Measurements from ENCODE around the gene TDRD7.

TDRD7 gene

DNA sequence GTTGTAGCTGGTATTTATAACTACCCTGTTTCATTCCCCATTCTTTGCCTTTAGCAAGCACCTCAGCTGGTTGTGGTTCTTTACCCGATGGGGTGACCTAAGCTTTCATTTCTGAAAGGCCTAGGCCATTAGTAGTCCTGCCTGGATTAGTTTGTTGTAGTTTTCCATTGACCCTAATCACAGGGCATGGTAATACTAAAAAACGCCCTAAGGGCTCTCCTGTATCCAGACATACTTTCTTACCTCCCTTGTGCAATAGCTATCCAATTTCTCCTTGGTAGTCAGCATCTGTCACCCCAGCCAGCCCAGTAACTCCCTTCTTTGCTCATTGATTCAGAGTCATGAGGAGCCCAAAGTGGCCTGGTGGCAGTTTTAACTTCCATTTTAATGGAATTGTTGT is 113.6 kb downstream of the TDRD7 start:
- no peak for DNase-seq
- Histone ChIP-seq H3K4me3 (ENCODE audit: low read depth, low read length) (no peak overlapping the region), H3K27ac (no peak overlapping the region), H3K27me3 (replicated peaks) (no peaks in the 10 kb centered on the region), H3K36me3 (replicated peaks) (no peaks in the 10 kb centered on the region)
- in situ Hi-C loops (cut with HindIII; ENCODE audit: low pct_ligation_motif_present, low sequenced_read_pairs) = no loop called here
- TF ChIP-seq, protein P1, sequence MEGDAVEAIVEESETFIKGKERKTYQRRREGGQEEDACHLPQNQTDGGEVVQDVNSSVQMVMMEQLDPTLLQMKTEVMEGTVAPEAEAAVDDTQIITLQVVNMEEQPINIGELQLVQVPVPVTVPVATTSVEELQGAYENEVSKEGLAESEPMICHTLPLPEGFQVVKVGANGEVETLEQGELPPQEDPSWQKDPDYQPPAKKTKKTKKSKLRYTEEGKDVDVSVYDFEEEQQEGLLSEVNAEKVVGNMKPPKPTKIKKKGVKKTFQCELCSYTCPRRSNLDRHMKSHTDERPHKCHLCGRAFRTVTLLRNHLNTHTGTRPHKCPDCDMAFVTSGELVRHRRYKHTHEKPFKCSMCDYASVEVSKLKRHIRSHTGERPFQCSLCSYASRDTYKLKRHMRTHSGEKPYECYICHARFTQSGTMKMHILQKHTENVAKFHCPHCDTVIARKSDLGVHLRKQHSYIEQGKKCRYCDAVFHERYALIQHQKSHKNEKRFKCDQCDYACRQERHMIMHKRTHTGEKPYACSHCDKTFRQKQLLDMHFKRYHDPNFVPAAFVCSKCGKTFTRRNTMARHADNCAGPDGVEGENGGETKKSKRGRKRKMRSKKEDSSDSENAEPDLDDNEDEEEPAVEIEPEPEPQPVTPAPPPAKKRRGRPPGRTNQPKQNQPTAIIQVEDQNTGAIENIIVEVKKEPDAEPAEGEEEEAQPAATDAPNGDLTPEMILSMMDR (IDR thresholded peaks at IDR 0.05; ENCODE audit: low read depth, low read length, missing control alignments) = no peak

GRCh38 chr9:97526895-97527575 is 115.1 kb downstream of the TDRD7 start:
- in situ Hi-C loops (cut with HindIII; ENCODE audit: low pct_ligation_motif_present, low sequenced_read_pairs) = no loop called here
- TF ChIP-seq, protein P1 (IDR thresholded peaks at IDR 0.05; ENCODE audit: low read depth, low read length, missing control alignments) = no peak

DNA sequence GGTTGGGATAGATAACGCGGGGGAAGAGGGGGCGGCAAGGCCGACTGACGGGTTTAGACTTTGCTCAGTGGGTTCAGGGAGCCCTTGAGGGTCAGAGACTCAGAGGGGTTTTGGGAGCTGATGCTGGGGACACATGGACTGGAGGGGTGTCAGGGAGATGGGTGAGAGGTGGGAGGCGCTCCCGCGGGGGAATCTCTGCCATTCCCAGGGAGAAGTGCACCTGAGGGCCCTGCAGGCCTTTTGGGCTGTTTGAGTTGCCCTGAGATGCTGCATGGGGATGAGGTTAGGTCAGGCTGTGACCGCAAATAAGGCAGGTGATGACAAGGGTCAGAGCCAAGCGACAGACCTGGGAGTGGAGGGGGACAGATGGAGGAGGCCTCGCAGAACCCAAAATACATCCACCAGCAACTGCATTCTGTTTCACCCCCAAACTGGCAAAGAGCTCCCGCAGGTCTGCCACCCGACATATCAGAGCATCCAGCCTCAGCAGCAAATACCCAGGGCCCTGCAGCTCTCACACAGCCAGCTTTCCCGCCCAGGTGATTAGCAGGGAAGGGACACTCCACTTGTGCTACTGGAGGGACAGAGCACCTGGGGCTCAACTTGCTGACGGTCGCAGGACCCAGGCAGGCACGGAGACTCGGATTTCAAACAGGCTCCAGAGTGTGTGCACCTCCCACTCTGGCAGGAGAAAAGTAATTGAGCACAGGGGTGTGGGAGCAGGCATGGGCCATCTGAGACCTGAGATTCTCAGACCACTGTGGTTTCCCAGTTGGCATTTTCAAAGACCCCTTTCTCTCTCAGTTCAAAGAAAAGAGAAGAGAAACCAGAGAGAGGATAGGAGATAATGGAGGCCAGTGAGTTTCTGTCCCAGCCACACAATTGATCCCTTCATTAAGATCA is 116.0 kb downstream of the TDRD7 start:
- no peak for DNase-seq
- no peaks in the 10 kb centered on the region for H3K36me3 ChIP-seq (replicated peaks)
- H3K27me3 ChIP-seq (replicated peaks) = no peaks in the 10 kb centered on the region
- in situ Hi-C loops (cut with HindIII; ENCODE audit: low pct_ligation_motif_present, low sequenced_read_pairs) = no loop called here
- TF ChIP-seq, protein P1 (IDR thresholded peaks at IDR 0.05; ENCODE audit: low read depth, low read length, missing control alignments) = no peak
- no peak overlapping the region for H3K4me3 ChIP-seq (ENCODE audit: low read depth, low read length)
- H3K27ac ChIP-seq = no peak overlapping the region

More at GRCh38 chr9:97526895-97527575, 115.1 kb downstream of the TDRD7 start:
- no peaks in the 10 kb centered on the region for H3K36me3 ChIP-seq (replicated peaks)
- H3K4me3 ChIP-seq (ENCODE audit: low read depth, low read length) = no peak overlapping the region
- DNase-seq = no peak
- no peak overlapping the region for H3K27ac ChIP-seq
- no peaks in the 10 kb centered on the region for H3K27me3 ChIP-seq (replicated peaks)

DNA sequence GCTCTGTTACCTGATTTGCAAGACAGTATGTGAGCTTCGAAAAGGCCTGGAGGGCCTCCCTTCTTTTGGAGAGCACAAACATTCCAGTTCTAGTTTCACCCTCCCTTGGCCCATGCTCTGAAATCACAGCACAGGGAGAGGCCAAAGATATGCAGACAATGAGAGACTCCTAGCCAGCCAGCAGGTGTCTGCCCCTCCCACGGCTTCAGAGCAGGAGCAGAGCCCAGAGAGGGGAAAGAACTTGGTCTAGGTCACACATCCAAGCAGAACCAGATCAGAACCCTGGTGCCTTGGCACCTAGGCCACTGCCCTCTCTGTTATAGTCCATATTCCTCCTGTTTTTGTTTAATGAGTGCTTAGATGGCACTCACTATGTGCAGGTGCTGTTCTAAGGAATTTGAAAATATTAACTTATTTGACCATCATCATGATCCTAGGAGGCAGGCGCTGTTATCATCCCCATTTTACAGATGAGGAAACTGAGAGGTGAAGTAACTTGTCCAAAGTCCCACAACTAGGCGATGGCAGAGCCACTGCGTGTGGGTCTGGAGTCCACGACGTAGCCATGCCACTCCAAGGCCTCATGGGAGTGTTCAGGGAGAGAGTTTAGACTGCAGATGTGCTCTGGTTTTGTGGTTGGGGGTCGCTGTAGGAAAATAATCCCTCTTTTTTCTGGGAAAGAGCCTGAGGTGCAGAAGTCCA is 116.8 kb downstream of the TDRD7 start:
- in situ Hi-C loops (cut with HindIII; ENCODE audit: low pct_ligation_motif_present, low sequenced_read_pairs) = no loop called here
- H3K27ac ChIP-seq = no peak overlapping the region
- H3K27me3 ChIP-seq (replicated peaks) = no peaks in the 10 kb centered on the region
- no peaks in the 10 kb centered on the region for H3K36me3 ChIP-seq (replicated peaks)
- H3K4me3 ChIP-seq (ENCODE audit: low read depth, low read length) = no peak overlapping the region
- TF ChIP-seq, protein P1 (IDR thresholded peaks at IDR 0.05; ENCODE audit: low read depth, low read length, missing control alignments) = no peak
- DNase-seq = no peak

DNA sequence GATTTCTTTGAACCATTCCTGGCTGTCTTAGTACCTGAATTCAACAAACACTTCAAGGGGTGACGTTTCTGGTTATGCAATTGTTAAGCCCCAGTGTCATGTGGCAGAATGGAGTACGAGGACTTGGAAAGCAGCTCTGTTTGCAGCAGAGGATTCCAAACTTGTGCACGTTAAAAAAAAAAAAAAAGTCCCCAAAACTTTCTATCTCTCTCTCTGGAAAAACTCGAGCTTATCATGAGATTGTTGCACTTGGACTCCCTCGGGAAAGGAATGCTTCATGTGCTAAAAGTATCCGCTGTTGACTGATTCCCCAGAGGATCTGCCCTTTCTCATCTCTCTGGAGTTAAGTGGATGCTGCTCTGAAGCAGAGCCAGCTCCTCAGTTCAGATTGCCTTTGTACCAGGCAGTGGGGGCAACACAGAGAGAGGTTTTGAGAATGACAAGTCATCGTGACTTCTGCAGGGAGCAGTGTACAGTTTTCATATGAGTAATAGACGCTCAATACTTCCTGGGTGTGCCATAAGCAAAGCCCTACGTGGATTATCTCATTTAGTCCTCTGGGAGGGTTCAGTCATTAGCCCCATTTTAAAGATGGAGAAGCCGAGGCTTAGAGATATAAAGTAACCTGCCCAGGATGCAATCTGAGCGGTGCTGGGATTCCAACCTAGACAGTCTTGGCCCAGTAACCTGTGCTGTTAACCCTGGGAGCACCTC is 117.6 kb downstream of the TDRD7 start:
- H3K27ac ChIP-seq = no peak overlapping the region
- peak; percentile 7 for DNase-seq
- no peak overlapping the region for H3K4me3 ChIP-seq (ENCODE audit: low read depth, low read length)
- TF ChIP-seq, protein P1 (IDR thresholded peaks at IDR 0.05; ENCODE audit: low read depth, low read length, missing control alignments) = no peak
- in situ Hi-C loops (cut with HindIII; ENCODE audit: low pct_ligation_motif_present, low sequenced_read_pairs) = no loop called here
- H3K36me3 ChIP-seq (replicated peaks) = no peaks in the 10 kb centered on the region
- H3K27me3 ChIP-seq (replicated peaks) = no peaks in the 10 kb centered on the region

All from brain microvascular endothelial cell (primary cell).